Gastrocnemius medialis (tissue), 4 donors: ENCODE measurements around the gene CCDC92.

Experiments
- CTCF ChIP-seq, 5 experiments: fragments of 450-650 bp in 3 of 5; fragments of 200-600 bp in 2 of 5; sonication (generic) in 2 of 5; IDR thresholded peaks in 4 of 5; conservative IDR thresholded peaks in 1 of 5; 1 replicate in 4 of 5; 2 replicates in 1 of 5; pipeline ENCODE4 v1.5.1; 2016 to 2019; ENCODE audit warnings: antibody characterized with exemption in 5 of 5, mild to moderate bottlenecking in 3 of 5, moderate library complexity in 3 of 5
- POLR2A ChIP-seq, 2 donors: fragments of 450-650 bp; IDR thresholded peaks; one replicate each; pipeline ENCODE4 v1.6.1; 2017; ENCODE audit warnings: antibody characterized with exemption in 2 of 2, mild to moderate bottlenecking in 2 of 2, moderate library complexity in 2 of 2

GRCh38 chr12:123961585-123962345 lies 10.9 kb downstream of the CCDC92 start:
- TF ChIP-seq CTCF (IDR thresholded peaks at IDR 0.05 in 4 of 5, conservative IDR thresholded peaks at IDR 0.05 in 1 of 5) = no peak
- no peak for TF ChIP-seq POLR2A (IDR thresholded peaks at IDR 0.05)
